NB4 (cell line): Measurements from ENCODE around the gene ARRDC5.

Source experiments
- DNase-seq: peaks from one replicate; pipeline ENCODE4 v3.0.0; 2010; ENCODE audit warnings: low read depth
- H3K4me3 ChIP-seq: one replicate; pipeline ENCODE4 v1.5.1; 2011; ENCODE audit warnings: mild to moderate bottlenecking, low read depth, low read length, moderate library complexity
- MAX ChIP-seq: IDR thresholded peaks from 2 replicates; pipeline ENCODE4 v1.6.1; 2011; ENCODE audit warnings: low read depth, low read length
- MYC ChIP-seq: IDR thresholded peaks from 2 replicates; pipeline ENCODE4 v1.6.1; 2011; ENCODE audit warnings: low read depth, low read length
- POLR2A ChIP-seq: IDR thresholded peaks from 2 replicates; pipeline ENCODE4 v1.6.1; 2011; ENCODE audit warnings: mild to moderate bottlenecking; ENCODE audit not compliant: insufficient read length; ENCODE audit errors: extremely low read depth
- TF ChIP-seq, protein P1 (sequence below): IDR thresholded peaks from one replicate; pipeline ENCODE4 v1.5.1; 2012; ENCODE audit warnings: low read depth, low read length

Gene ARRDC5

GRCh38 chr19:4911314-4911713, 8.6 kb upstream of the ARRDC5 start:
- DNase-seq = no peak
- H3K4me3 ChIP-seq = peak overlapping the region; percentile 92

GRCh38 chr19:4910594-4911281, 8.0 kb upstream of the ARRDC5 start:
- TF ChIP-seq POLR2A (no peak), MAX (peak; percentile 28; the same call in 1 of the 2 replicates)
- peak overlapping the region; percentile 92 for H3K4me3 ChIP-seq
- peak; percentile 82 for DNase-seq

More at GRCh38 chr19:4911314-4911713, 8.6 kb upstream of the ARRDC5 start:
- TF ChIP-seq MAX (no peak), MYC (no peak), POLR2A (no peak)
- TF ChIP-seq, protein P1, sequence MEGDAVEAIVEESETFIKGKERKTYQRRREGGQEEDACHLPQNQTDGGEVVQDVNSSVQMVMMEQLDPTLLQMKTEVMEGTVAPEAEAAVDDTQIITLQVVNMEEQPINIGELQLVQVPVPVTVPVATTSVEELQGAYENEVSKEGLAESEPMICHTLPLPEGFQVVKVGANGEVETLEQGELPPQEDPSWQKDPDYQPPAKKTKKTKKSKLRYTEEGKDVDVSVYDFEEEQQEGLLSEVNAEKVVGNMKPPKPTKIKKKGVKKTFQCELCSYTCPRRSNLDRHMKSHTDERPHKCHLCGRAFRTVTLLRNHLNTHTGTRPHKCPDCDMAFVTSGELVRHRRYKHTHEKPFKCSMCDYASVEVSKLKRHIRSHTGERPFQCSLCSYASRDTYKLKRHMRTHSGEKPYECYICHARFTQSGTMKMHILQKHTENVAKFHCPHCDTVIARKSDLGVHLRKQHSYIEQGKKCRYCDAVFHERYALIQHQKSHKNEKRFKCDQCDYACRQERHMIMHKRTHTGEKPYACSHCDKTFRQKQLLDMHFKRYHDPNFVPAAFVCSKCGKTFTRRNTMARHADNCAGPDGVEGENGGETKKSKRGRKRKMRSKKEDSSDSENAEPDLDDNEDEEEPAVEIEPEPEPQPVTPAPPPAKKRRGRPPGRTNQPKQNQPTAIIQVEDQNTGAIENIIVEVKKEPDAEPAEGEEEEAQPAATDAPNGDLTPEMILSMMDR = no peak

DNA sequence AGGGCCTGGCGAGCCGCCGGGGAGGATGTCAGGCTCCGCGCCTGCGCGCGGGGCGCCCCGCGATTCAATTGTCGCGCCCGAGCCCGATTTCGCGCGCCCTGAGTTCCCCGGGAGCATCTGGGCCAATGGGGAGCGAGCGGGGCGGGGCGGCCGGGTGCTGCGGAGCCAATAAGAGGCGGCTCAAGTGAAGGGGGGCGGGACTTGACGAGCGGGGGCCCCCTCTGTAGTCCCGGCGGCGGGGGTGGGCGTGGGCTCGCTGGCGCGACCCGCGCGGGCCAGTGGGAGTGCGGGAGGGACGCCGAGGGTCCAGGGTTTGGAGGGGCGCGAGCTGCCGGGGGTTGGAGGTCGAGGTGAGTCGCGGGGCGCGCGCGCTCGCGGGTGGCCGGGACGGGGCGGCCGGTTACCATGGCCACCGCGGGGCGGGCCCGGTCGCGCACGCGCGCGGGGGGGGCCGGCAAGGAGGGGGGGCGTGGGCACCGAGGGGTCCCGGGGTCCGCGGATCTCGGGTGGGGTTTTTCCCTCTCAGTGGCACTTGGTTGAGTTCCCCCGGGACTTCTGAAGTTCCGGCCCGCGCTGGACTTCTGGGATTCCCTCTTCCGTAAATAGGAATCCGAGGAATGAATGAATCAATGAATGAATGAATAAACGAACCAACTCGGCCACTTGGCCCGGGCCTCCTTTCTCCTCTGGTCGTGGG, 7.3 kb upstream of the ARRDC5 start:
- peak; percentile 92 for DNase-seq
- TF ChIP-seq MYC (no peak), MAX (no peak)
- peak overlapping the region; percentile 92 for H3K4me3 ChIP-seq

- peak; percentile 83 for DNase-seq
- H3K4me3 ChIP-seq = peak within 1 kb of the TSS; percentile 92
- TF ChIP-seq, protein P1 = no peak
- TF ChIP-seq MYC = peak; percentile 31; the same call in 1 of the 2 replicates
These were observed 6.6 kb upstream of the ARRDC5 start, which contains the start of gene UHRF1 for GRCh38 chr19:4909156-4909896. UHRF1 (plus strand) TSS chr19:4909501; CDS start chr19:4910886, 1,385 bp downstream.

DNA sequence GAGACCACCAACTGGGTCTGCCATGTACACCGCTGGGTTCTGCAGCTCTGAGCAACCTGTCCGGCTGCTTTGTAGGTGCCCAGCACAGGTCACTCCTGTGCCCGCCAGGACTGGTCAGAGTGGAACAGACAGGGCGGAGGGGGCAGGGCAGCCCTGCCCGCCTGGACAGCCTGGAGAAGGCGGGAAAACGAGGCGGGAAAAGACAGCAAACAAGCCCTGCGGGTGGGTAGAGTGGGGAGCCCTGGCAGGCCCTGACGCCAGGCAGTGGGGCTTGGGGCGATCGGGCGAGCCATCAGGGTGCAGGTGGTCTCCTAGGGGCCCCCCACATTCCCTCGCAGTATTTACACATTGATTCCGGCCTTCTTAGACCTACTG, 6.1 kb upstream of the ARRDC5 start:
- TF ChIP-seq POLR2A (no peak), MAX (no peak), MYC (no peak)
- no peak for DNase-seq
- no peak overlapping the region for H3K4me3 ChIP-seq

DNA sequence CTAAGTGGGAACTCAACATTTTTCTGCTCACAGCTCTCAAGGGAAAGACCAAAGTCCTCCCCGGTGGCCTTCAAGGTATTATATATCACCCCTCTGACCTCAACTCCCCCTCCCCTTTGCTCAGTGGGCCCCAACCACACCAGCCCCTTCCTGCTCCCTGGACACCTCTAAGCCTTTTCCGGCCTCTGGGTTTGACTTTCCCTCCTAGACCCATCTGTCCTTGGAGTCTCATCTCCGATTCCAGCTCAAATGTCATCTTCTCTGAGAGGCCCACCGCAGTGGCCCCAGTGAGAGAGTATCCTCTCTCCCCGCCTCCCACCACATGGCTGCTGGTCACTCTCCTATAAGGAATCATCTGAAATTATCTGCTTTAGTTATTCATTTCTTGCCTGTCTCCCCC, 5.7 kb upstream of the ARRDC5 start:
- no peak for TF ChIP-seq POLR2A
- TF ChIP-seq MAX = no peak
- no peak for TF ChIP-seq MYC
- TF ChIP-seq, protein P1 = no peak
- H3K4me3 ChIP-seq = no peak overlapping the region
- DNase-seq = no peak

- no peak for DNase-seq
- H3K4me3 ChIP-seq = no peak overlapping the region
- TF ChIP-seq POLR2A (no peak), MAX (no peak)
- TF ChIP-seq, protein P1 = no peak
These were observed 4.3 kb upstream of the ARRDC5 start for GRCh38 chr19:4906963-4907362.
